ENCODE results near the gene KCTD16.

KCTD16 gene

DNA sequence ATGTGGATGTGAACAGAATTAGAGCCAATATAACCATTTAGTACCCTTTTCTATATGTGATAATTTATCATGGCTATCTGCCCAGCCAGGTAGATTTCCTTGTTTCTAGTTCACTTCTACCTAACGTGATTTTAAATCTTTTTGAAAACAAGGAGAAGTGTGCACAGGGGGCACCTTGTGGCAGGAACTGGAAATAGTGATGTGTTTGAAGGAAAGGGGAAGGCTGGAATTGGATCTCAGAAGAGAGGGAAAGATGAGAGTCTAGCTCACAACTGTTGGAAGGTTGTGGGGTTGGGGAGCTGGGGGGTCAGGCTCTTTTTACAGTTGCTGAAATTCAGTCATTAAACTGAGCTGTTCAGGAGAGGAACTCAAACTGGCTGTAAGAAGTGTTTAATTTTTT is 219.5 kb downstream of the KCTD16 start:
- DNase-seq (ENCODE audit: low spot score): no peak
- TF ChIP-seq, protein P1, sequence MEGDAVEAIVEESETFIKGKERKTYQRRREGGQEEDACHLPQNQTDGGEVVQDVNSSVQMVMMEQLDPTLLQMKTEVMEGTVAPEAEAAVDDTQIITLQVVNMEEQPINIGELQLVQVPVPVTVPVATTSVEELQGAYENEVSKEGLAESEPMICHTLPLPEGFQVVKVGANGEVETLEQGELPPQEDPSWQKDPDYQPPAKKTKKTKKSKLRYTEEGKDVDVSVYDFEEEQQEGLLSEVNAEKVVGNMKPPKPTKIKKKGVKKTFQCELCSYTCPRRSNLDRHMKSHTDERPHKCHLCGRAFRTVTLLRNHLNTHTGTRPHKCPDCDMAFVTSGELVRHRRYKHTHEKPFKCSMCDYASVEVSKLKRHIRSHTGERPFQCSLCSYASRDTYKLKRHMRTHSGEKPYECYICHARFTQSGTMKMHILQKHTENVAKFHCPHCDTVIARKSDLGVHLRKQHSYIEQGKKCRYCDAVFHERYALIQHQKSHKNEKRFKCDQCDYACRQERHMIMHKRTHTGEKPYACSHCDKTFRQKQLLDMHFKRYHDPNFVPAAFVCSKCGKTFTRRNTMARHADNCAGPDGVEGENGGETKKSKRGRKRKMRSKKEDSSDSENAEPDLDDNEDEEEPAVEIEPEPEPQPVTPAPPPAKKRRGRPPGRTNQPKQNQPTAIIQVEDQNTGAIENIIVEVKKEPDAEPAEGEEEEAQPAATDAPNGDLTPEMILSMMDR (IDR thresholded peaks at IDR 0.05; ENCODE audit: extremely low read depth, missing control alignments): no peak

DNA sequence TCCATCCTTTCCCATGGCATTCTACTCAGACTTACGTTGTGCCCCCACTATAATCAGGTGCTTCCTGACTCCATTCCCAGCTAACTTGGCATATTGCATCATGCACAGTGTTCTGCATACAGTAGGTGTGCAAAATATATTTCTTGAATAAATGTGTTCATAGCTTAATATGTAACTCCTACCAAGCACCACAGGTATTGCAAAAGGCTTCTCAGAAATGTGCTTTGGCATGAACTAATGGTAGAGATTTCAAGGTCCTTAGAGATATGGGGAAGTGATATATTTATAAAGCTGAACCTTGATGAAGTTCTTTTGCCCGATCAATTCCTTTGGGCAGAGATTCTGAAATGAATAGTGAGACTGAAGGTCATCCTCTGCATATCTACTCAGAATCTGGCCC is 220.4 kb downstream of the KCTD16 start:
- DNase-seq (ENCODE audit: low spot score): no peak
- TF ChIP-seq, protein P1 (IDR thresholded peaks at IDR 0.05; ENCODE audit: extremely low read depth, missing control alignments): no peak

DNA sequence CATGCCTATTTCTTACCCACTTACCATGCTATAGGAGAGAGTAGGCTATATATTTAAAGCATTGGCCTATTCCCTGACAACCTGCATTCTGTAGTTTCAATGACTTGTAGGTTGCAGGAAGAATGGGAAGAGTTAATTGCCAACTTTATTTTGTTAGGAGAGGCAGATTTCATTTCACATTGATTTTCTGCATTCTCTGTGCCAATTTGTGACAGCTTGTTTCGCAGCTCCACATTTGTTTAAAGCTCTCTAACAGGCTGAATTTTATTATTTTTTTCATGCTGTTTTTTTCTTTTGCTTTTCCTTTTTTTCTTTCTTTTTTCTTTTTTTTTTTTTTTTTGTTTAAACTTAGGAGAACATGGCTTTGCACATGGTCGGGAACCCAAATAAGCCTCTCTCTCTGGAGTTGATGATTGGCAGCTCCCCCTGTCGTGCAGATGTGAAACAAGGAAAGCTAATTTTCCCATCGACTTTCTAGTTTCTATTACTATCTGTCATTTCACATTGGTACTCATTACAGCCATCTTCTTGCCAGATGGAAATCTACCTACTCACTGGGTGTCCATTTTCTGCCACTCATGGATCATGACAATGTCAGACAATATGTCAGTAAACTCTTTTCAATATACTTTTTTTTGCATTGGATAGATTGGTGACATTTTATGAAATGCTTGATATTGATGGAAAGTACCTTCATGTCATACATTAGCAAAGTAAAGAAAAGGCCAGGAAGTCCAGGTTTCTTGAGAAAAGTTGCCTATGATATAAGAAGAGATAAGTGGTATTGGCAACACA is 223.2 kb downstream of the KCTD16 start:
- TF ChIP-seq, protein P1 (IDR thresholded peaks at IDR 0.05; ENCODE audit: extremely low read depth, missing control alignments): no peak
- no peak for DNase-seq (ENCODE audit: low spot score)

DNA sequence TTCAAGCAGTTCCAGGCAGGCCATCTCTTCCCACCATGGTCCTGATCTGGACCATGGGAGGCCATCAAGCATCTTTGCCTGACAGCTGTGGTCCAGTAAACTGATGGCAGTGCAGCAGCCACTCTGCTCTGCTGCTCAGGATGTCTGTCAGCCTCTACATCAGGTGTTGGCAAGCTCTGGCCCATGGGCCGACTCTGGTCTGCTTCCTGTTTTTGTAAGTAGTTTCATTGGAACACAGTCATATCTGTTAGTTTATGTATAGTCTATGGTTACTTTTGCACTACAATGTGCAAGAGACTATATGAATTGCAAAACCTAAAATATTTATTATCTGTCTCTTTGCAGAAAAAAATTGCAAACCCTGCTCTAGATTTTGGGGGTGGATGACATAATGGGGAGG is 225.0 kb downstream of the KCTD16 start:
- TF ChIP-seq, protein P1 (IDR thresholded peaks at IDR 0.05; ENCODE audit: extremely low read depth, missing control alignments): no peak
- DNase-seq (ENCODE audit: low spot score): no peak

DNA sequence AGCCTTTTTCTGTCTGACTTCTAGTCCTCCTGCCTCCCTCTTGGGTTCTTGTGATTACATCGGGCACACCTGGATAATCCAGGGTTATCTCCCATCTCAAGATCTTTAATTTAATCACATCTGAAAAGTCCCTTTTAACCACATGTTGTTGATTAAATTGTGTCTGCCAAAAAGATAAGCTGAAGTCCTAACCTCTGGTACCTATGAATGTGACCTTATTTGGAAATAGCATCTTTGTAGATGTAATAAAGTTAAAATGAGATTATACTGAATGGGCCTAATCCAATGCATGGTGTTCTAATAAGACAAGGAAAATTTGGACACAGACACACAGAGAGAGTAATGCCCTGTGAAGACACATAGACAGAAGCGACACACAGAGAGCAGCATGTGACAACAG is 232.4 kb downstream of the KCTD16 start:
- TF ChIP-seq, protein P1 (IDR thresholded peaks at IDR 0.05; ENCODE audit: extremely low read depth, missing control alignments): no peak
- DNase-seq (ENCODE audit: low spot score): no peak

DNA sequence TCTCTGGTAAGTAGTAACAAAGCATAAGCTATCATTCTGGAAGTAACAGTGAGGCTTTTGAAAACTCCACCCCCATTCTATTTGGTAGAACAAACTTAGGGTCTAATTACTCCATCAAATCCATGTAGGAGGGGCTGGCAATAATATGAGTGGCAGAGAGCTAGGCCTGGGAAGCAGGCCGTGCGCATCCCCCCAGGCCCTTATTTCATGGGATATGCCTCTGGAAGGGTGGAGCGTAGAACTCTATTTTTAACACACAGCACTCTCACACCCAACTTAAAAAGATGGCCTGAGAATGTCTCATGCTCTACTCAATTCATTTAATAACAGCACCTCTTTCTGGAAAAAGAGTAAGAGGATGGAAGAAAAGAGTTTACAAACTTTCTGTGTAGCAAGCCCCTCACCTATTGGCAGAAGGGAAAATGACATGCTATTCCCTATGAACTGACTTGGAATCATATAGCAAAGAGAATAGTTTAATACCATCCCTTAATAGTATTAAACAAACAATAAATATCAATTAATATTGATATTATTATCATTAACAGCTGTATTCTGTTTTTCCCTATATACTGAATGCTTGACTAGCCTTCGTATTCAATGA is 233.2 kb downstream of the KCTD16 start:
- no peak for DNase-seq (ENCODE audit: low spot score)
- TF ChIP-seq, protein P1 (IDR thresholded peaks at IDR 0.05; ENCODE audit: extremely low read depth, missing control alignments): no peak

DNA sequence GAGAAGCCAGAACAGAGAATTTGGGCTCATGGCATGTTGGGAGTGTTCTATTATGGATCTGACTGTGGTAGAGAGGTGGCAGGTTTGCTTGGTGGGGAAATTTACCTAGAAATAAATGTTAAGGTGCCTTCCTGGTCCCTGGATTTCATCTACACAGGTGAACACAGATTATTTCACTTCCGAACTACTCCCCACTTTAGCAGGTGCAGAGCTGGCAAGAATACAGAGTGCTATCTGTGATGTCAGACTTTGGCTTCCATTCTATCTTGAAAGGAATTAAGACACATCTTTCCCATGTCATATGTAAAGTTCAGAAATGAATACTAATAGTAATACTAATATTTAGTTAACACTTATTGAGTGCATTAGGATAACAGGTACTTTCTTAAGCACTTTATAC is 234.0 kb downstream of the KCTD16 start:
- DNase-seq (ENCODE audit: low spot score): no peak
- TF ChIP-seq, protein P1 (IDR thresholded peaks at IDR 0.05; ENCODE audit: extremely low read depth, missing control alignments): no peak
